Osteoblast (primary cell): ENCODE results near the gene CENPU. TPM values are rescaled to one million over a fixed set of nuclear protein-coding genes. Genes with fewer than 3 reads are reported as not detected.

Experiments used
- DNase-seq: peaks from one replicate; pipeline ENCODE4 v3.0.0; 2011; ENCODE audit warnings: low spot score, mixed read lengths; ENCODE audit not compliant: insufficient read length; ENCODE audit errors: missing footprints
- H2AFZ ChIP-seq: 2 replicates; pipeline ENCODE4 v1.6.0; 2011; ENCODE audit warnings: mild to moderate bottlenecking, low read length
- H3K27ac ChIP-seq: 2 replicates; pipeline ENCODE4 v1.5.1; 2011; ENCODE audit warnings: mild to moderate bottlenecking, low read depth, low read length, moderate library complexity
- H3K27me3 ChIP-seq: 2 replicates; pipeline ENCODE4 v1.6.0; 2012; ENCODE audit warnings: mild to moderate bottlenecking, control low read depth, inconsistent platforms, low read length, moderate library complexity; ENCODE audit not compliant: insufficient read depth
- H3K36me3 ChIP-seq: 2 replicates; pipeline ENCODE4 v1.5.1; 2011; ENCODE audit warnings: mild to moderate bottlenecking, low read length, control low read depth, moderate library complexity; ENCODE audit not compliant: insufficient read depth
- H3K4me1 ChIP-seq: 2 replicates; pipeline ENCODE4 v1.5.1; 2011; ENCODE audit warnings: mild to moderate bottlenecking, low read length, control low read depth, moderate library complexity; ENCODE audit not compliant: insufficient read depth
- H3K4me2 ChIP-seq: 2 replicates; pipeline ENCODE4 v1.6.0; 2011; ENCODE audit warnings: mild to moderate bottlenecking, low read length; ENCODE audit not compliant: insufficient read depth
- H3K4me3 ChIP-seq: fragments of 200-600 bp; sonication (generic); 3 replicates; pipeline ENCODE4 v1.5.1; 2012; ENCODE audit warnings: mild to moderate bottlenecking, low read length, inconsistent platforms; ENCODE audit not compliant: insufficient read depth
- H3K79me2 ChIP-seq: 2 replicates; pipeline ENCODE4 v1.6.0; 2012; ENCODE audit warnings: mild to moderate bottlenecking, low read length, control low read depth, inconsistent platforms; ENCODE audit not compliant: insufficient read depth
- H3K9me3 ChIP-seq: 2 replicates; pipeline ENCODE4 v1.5.1; 2011; ENCODE audit warnings: low read depth, low read length, control low read depth
- H4K20me1 ChIP-seq: 2 replicates; pipeline ENCODE4 v1.6.0; 2012; ENCODE audit warnings: mild to moderate bottlenecking, low read length, control low read depth; ENCODE audit not compliant: insufficient read depth
- CTCF ChIP-seq: IDR thresholded peaks from 2 replicates; pipeline ENCODE4 v1.5.1; 2011; ENCODE audit warnings: mild to moderate bottlenecking, low read depth, low read length, moderate library complexity; ENCODE audit errors: extremely low read depth
- total RNA-seq: library from RNA; depleted of rRNA; stranded (reverse); fragments of >200 nt; gene quantifications from 2 replicates; pipeline ENCODE4 v1.2.3, GENCODE V29; 2012

CENPU gene
- total RNA-seq, 1 donor: 5.1 TPM

- DNase-seq: no peak
- H2AFZ ChIP-seq: no peak overlapping the region
- H3K27me3 ChIP-seq: no peaks in the 10 kb centered on the region
- H3K4me2 ChIP-seq: peak overlapping the region; percentile 93
- TF ChIP-seq CTCF: no peak
- peaks cover 23% of the 10 kb centered on the region for H3K36me3 ChIP-seq
- peaks cover 27% of the 10 kb centered on the region for H4K20me1 ChIP-seq
- peaks cover 36% of the 10 kb centered on the region for H3K4me1 ChIP-seq
- H3K79me2 ChIP-seq: peaks cover 66% of the 10 kb centered on the region
- H3K27ac ChIP-seq: peak overlapping the region; percentile 51
- no peaks in the 10 kb centered on the region for H3K9me3 ChIP-seq
- H3K4me3 ChIP-seq: peak overlapping the region; percentile 87
Measured at GRCh38 chr4:184647266-184648053, 86.4 kb downstream of the CENPU start.

GRCh38 chr4:184645904-184646610, 87.8 kb downstream of the CENPU start:
- Histone ChIP-seq H3K4me2 (peak overlapping the region; percentile 93), H3K27ac (no peak overlapping the region), H3K4me1 (peaks cover 36% of the 10 kb centered on the region), H4K20me1 (peaks cover 27% of the 10 kb centered on the region), H3K79me2 (peaks cover 80% of the 10 kb centered on the region), H3K9me3 (no peaks in the 10 kb centered on the region), H2AFZ (no peak overlapping the region), H3K27me3 (no peaks in the 10 kb centered on the region), H3K4me3 (no peak overlapping the region), H3K36me3 (peaks cover 27% of the 10 kb centered on the region)
- no peak for DNase-seq
- no peak for TF ChIP-seq CTCF

DNA sequence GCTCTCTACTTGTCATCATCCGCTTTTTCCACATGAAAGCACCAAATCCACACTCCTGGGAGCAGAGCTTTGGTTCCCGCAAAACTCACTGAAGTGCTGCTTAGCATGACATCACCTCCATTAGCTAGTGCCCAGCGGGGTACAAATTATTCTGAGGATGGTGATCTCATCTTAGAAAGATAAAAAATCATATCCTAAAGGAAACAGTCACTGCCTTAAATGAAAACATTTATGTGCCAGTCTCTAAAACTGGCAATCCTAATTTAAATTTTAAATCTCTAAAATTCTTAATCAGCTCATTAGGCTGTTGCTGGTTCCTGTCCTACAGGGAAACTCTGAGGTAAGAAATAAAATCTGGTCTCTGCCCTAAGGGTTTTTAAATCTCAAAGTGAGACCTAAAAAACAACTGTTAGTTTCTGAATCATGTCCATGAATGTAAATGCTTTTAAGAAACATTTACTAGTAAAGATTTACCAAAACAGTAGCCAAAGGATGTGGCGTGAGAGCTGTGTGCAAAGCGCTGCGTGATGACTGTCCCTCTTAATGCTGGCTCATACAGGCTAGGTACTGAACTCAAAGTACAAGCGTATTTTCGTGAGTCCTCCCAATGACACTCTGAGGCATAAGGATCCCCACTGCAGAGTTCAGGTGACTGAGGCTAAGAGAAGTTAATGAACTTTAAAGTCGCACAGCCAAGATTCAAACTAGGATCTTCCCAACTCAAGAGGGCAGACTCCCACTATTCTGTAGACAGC, 89.2 kb downstream of the CENPU start:
- Histone ChIP-seq H3K27me3 (no peaks in the 10 kb centered on the region), H3K36me3 (peaks cover 27% of the 10 kb centered on the region), H3K4me2 (peak overlapping the region; percentile 46), H3K9me3 (no peaks in the 10 kb centered on the region), H4K20me1 (peaks cover 35% of the 10 kb centered on the region), H3K79me2 (peaks cover 86% of the 10 kb centered on the region), H3K4me3 (no peak overlapping the region), H2AFZ (no peak overlapping the region), H3K27ac (peak overlapping the region; percentile 74), H3K4me1 (peaks cover 26% of the 10 kb centered on the region)
- TF ChIP-seq CTCF: no peak
- DNase-seq: no peak

Other genes starting within 250 kb of the CENPU start
- gene CASP3, start 84.6 kb downstream of the CENPU start, total RNA-seq: 56.0 and 59.4 TPM in 2 replicates
- 15.6 and 16.6 TPM in 2 replicates for gene PRIMPOL, start 84.4 kb downstream of the CENPU start, total RNA-seq
- 57.5 and 61.0 TPM in 2 replicates for gene ACSL1, start 91.9 kb upstream of the CENPU start, total RNA-seq